Measurements from ENCODE around the gene ARHGEF7.

ARHGEF7 gene

GRCh38 chr13:111095031-111095840 lies 19.9 kb upstream of the ARHGEF7 start:
- H3K4me2 ChIP-seq (ENCODE audit: low read length) = no peak overlapping the region
- H3K27ac ChIP-seq (ENCODE audit: low read length) = no peak overlapping the region
- H3K79me2 ChIP-seq (ENCODE audit: low read length) = no peaks in the 10 kb centered on the region
- H3K9ac ChIP-seq (ENCODE audit: low read length) = no peak overlapping the region
- peaks cover 46% of the 10 kb centered on the region for H3K27me3 ChIP-seq (ENCODE audit: low read depth, low read length)
- no peaks in the 10 kb centered on the region for H3K36me3 ChIP-seq (replicated peaks; ENCODE audit: low read depth, low read length)
- TF ChIP-seq EZH2phosphoT487 (IDR thresholded peaks at IDR 0.05; ENCODE audit: low read depth) (no peak), CTCF (IDR thresholded peaks at IDR 0.05; ENCODE audit: low read depth, low read length) (no peak)
- no peaks in the 10 kb centered on the region for H4K20me1 ChIP-seq (ENCODE audit: insufficient read depth, low read length)
- H2AFZ ChIP-seq (ENCODE audit: low read depth, low read length) = no peak overlapping the region
- no peaks in the 10 kb centered on the region for H3K9me3 ChIP-seq (ENCODE audit: insufficient read depth, low read length)
- H3K4me3 ChIP-seq (ENCODE audit: low read length) = no peak overlapping the region
- no peaks in the 10 kb centered on the region for H3K4me1 ChIP-seq (ENCODE audit: low read length)

- Histone ChIP-seq H3K4me3 (ENCODE audit: low read length) (no peak overlapping the region), H3K9ac (ENCODE audit: low read length) (no peak overlapping the region), H3K36me3 (replicated peaks; ENCODE audit: low read depth, low read length) (no peaks in the 10 kb centered on the region), H2AFZ (ENCODE audit: low read depth, low read length) (no peak overlapping the region), H3K27ac (ENCODE audit: low read length) (no peak overlapping the region), H3K4me1 (ENCODE audit: low read length) (no peaks in the 10 kb centered on the region), H3K79me2 (ENCODE audit: low read length) (no peaks in the 10 kb centered on the region), H3K27me3 (ENCODE audit: low read depth, low read length) (peaks cover 46% of the 10 kb centered on the region), H3K9me3 (ENCODE audit: insufficient read depth, low read length) (no peaks in the 10 kb centered on the region), H4K20me1 (ENCODE audit: insufficient read depth, low read length) (no peaks in the 10 kb centered on the region), H3K4me2 (ENCODE audit: low read length) (no peak overlapping the region)
- no peak for TF ChIP-seq EZH2phosphoT487 (IDR thresholded peaks at IDR 0.05; ENCODE audit: low read depth)
- no peak for TF ChIP-seq CTCF (IDR thresholded peaks at IDR 0.05; ENCODE audit: low read depth, low read length)
These were observed 19.1 kb upstream of the ARHGEF7 start for GRCh38 chr13:111095911-111096501.

GRCh38 chr13:111099290-111099689 lies 15.8 kb upstream of the ARHGEF7 start:
- peaks cover 35% of the 10 kb centered on the region for H3K27me3 ChIP-seq (ENCODE audit: low read depth, low read length)
- no peaks in the 10 kb centered on the region for H4K20me1 ChIP-seq (ENCODE audit: insufficient read depth, low read length)
- H3K9ac ChIP-seq (ENCODE audit: low read length) = no peak overlapping the region

More at GRCh38 chr13:111099290-111099689, 15.8 kb upstream of the ARHGEF7 start:
- no peak overlapping the region for H3K4me3 ChIP-seq (ENCODE audit: low read length)
- H3K36me3 ChIP-seq (replicated peaks; ENCODE audit: low read depth, low read length) = no peaks in the 10 kb centered on the region
- H3K9me3 ChIP-seq (ENCODE audit: insufficient read depth, low read length) = no peaks in the 10 kb centered on the region
- H3K79me2 ChIP-seq (ENCODE audit: low read length) = no peaks in the 10 kb centered on the region
- no peaks in the 10 kb centered on the region for H3K4me1 ChIP-seq (ENCODE audit: low read length)
- no peak overlapping the region for H2AFZ ChIP-seq (ENCODE audit: low read depth, low read length)
- H3K4me2 ChIP-seq (ENCODE audit: low read length) = no peak overlapping the region
- TF ChIP-seq EZH2phosphoT487 (IDR thresholded peaks at IDR 0.05; ENCODE audit: low read depth) (no peak), CTCF (IDR thresholded peaks at IDR 0.05; ENCODE audit: low read depth, low read length) (0 out of 2 replicates have a peak, but pooled peaks have one; percentile 7)
- no peak overlapping the region for H3K27ac ChIP-seq (ENCODE audit: low read length)

All from OCI-LY3 (cell line).